NCI-H524 (cell line): ENCODE results near the gene SPATS2.
"Not testable (repeated sequence)": the region's sequence is repeated elsewhere in the genome, so short reads cannot be mapped to it uniquely, and the experiment has no call there.

Experiments
- DNase-seq, 2 experiments: peaks; one replicate each; lab custom pipeline; 2025; lab: John Stamatoyannopoulos, UW

SPATS2 gene

DNA sequence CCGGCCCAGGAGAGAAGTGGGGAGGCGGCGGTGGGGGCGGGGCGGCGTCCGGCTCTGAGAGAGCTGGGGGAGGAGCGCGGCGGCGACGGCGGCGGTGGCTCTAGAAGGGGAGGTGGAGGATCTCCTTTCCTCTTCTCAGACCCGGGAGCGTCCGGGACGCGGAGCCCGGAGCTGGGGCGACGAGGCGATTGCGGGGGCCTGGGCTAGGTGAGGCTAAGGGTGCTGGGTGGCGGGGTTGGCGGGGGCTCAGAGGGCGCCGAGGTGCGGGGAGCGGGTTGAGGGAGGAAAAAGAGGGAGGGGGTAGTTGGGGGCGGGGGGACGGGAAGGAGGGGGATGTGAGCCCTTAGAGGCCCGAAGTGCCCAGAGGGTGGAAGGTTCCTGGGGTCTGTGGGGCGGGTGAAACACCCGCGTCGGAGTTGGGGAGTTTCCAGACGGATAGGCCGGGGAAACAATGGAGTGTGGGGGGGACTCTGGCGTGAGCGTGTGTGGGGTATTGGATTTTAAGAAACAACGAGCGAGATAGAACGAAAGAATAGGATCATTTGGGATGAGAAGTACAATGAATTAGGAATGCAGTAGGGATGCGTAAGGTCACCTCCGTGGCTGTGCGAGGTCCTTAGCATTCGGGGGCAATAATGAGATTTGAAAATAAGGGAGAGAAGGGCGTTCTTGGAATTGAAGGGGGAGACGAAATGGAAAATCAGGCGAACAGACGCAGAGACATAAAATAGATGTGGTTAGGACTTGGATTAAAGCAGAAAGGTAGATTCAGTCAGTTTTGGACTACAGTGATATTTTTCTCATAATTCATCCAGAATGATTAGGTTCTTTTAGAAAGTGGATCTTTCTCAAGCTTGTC, at the start of gene SPATS2:
Gene SPATS2 (plus strand): TSS at position 82 of the 859 bp plus-strand sequence. CDS start 93,551 bp downstream, outside the sequence.
- DNase-seq: peak; percentile 63 to 71

DNA sequence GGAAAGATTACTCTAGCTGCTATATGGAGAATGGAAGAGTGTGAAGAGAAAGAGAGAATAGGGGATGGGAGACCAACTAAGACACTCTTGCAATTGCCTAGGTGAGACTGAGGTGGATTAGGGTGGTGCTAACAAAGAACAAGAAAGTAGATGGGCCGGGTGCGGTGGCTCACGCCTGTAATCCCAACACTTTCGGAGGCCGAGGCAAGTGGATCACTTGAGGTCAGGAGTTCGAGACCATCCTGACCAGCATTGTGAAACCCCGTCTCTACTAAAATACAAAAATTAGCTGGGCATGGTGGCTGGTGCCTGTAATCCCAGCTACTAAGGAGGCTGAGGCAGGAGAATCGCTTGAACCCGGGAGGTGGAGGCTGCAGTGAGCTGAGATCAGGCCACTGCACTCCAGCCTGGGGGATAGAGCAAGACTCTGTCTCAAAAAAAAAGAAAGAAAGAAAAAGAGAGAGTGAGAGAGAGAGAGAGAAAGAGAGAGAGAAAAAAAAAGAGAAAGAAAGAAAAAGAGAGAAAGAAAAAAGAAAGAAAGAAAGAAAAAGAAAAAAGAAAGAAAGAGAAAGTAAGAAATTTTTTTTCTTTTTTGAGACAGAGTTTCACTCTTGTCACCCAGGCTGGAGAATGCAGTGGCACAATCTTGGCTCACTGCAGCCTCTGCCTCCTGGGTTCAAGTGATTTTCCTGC, 46.7 kb upstream of the SPATS2 start:
- not testable (repeated sequence) for DNase-seq

DNA sequence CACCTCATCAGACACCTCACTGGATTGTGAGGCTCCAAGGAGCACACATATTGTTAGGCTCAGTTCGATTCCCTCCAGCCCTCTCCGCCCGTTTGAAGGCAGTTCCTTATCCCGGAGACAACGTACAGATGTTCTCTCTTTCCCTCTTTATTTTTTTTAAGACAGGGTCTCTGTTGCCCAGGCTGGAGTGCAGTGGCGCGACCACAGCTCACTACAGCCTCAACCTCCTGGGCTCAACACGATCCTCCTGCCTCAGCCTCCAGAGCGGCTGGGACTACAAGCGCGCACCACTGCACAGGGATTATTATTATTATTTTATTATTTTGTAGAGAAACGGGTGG, 44.9 kb upstream of the SPATS2 start:
- DNase-seq: no peak

DNA sequence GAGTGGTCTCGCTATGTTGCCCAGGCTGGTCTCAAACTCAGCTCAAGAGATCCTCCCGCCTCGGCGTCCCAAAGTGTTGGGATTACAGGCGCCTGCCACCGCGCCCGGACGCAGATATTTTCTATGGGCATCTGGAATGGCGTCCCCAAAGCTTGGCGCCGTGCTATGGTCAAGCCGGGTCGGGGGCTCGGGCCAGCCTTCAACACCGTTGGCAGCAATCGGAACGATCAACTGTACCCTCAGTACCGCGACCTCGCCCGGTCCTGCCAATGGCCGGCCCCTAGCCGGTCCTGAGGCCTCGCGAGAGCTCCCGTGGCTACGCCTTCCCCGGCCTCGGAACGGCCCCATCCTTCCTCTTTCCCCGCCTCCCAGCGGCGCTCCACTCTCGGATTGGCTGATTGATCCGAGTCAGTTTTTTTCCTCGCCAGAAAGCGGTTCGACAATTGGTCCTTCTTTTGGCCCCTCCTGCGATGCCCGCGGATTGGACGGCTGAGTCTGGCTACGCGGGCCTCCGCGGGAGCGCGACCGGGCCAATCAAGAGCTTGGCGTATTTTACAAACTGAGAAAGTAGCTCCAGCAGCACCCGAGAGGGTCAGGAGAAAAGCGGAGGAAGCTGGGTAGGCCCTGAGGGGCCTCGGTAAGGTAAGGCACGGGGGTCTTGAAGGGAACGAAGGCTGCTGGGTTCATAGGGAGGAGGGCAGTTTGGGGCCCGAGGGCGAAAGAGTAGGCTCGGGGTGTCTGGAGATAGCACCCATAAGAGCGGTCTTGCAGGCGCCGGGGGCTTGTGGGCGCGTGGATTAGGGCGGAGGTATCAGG, 44.3 kb upstream of the SPATS2 start, which contains the start of gene TROAP:
Gene TROAP (plus strand): TSS at position 548 of the 816 bp plus-strand sequence. CDS start 354 bp downstream, outside the sequence.
- DNase-seq: peak; percentile 98

DNA sequence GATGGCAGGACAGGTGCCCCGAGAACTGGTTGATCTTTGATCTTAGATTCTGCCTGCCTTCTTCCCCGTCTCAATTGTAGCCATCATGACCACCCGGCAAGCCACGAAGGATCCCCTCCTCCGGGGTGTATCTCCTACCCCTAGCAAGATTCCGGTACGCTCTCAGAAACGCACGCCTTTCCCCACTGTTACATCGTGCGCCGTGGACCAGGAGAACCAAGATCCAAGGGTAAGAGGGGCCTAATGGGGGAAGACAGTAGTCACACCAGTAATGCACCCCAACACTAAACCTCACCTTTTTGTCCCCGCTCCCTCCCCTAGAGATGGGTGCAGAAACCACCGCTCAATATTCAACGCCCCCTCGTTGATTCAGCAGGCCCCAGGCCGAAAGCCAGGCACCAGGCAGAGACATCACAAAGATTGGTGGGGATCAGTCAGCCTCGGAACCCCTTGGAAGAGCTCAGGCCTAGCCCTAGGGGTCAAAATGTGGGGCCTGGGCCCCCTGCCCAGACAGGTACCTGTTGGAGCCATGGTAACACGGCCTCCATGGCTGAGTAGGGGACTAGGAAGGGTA, 43.7 kb upstream of the SPATS2 start:
- DNase-seq: no peak

DNA sequence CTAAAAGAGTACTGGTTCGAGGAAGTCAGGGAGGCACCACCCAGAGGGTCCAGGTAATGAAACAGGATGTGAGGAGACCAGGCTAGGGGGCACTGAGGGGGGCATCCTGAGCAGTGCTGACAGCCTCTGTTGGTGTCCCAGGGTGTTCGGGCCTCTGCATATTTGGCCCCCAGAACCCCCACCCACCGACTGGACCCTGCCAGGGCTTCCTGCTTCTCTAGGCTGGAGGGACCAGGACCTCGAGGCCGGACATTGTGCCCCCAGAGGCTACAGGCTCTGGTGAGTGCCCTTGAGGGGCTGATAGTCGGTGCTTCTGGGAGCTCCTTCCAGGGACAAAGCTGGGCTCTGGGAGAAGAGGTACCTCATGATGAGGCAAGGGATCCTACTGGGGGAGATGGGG, 41.7 kb upstream of the SPATS2 start:
- DNase-seq: no peak

DNA sequence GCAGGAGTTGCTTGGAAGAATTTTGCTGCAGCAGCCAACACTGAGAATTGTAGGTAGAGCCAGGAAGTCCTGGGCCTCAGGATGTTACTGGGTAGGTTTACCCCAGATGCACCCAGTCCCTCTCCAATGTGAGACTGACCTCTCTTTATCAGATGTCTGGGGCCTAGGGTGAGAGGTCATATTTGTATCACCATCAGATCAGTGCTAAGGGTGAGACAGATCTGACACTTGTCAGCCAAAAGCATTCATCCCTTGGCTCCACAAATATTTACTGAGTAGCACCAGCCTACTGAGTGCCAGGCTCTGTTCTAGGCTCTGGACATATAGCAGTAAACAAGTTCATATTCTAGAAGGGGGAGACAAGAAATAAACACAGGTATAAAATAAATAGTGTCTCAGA, 39.9 kb upstream of the SPATS2 start:
- DNase-seq: no peak

DNA sequence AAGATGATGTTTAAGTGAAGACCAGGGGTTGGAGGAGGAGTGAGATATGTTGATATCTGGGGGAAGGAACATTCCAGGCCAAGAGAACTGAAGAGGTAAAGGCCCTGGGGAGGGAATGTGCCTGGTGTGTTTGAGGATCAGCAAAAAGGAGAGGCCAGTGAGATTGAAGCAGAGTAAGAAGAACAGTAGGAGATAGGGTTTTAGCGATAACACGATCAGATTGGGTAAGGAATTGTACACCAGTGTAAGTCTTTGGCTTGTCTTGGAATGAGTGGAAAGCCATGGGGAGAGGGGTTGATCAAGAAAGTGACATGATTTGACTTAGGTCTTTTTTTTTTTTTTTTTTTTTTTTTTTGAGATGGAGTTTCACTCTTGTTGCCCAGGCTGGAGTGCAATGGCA, 39.4 kb upstream of the SPATS2 start:
- DNase-seq: no peak

DNA sequence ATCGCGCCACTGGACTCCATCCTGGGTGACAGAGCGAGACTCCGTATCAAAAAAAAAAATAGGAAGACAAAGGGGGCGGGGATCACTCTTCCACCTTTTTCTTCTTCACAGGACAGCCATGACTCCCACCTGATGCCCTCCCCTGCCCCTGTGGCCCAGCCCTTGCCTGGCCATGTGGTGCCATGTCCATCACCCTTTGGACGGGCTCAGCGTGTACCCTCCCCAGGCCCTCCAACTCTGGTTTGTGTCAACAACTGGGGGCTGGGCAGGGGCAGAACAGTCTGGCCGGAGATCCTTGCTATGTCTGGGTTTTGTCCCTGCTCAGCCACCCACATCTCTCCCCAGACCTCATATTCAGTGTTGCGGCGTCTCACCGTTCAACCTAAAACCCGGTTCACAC, 38.4 kb upstream of the SPATS2 start:
- DNase-seq: no peak

DNA sequence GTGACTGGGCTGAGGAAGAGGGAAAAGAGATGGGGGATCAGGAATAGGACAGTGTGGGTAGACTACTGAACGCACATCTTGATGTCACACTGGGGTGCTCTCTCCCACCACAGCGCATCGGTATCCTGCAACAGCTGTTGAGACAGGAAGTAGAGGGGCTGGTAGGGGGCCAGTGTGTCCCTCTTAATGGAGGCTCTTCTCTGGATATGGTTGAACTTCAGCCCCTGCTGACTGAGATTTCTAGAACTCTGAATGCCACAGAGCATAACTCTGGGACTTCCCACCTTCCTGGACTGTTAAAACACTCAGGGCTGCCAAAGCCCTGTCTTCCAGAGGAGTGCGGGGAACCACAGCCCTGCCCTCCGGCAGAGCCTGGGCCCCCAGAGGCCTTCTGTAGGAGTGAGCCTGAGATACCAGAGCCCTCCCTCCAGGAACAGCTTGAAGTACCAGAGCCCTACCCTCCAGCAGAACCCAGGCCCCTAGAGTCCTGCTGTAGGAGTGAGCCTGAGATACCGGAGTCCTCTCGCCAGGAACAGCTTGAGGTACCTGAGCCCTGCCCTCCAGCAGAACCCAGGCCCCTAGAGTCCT, 37.1 kb upstream of the SPATS2 start:
- DNase-seq: no peak

DNA sequence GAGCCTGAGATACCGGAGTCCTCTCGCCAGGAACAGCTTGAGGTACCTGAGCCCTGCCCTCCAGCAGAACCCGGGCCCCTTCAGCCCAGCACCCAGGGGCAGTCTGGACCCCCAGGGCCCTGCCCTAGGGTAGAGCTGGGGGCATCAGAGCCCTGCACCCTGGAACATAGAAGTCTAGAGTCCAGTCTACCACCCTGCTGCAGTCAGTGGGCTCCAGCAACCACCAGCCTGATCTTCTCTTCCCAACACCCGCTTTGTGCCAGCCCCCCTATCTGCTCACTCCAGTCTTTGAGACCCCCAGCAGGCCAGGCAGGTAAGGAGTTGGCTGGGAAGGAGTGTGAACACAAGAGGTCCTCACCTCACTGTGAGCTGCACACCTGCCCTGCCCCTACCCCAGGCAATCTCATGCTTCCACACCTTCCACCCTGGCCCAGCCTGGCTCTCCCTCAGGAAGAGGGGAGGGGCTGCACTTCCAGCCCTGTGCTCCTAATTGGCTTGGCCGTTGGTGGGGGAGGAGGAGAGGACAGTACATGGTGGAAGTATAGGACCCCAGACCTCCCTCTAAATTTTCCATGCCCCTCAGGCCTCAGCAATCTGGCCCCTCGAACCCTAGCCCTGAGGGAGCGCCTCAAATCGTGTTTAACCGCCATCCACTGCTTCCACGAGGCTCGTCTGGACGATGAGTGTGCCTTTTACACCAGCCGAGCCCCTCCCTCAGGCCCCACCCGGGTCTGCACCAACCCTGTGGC, 36.5 kb upstream of the SPATS2 start:
- no peak for DNase-seq

DNA sequence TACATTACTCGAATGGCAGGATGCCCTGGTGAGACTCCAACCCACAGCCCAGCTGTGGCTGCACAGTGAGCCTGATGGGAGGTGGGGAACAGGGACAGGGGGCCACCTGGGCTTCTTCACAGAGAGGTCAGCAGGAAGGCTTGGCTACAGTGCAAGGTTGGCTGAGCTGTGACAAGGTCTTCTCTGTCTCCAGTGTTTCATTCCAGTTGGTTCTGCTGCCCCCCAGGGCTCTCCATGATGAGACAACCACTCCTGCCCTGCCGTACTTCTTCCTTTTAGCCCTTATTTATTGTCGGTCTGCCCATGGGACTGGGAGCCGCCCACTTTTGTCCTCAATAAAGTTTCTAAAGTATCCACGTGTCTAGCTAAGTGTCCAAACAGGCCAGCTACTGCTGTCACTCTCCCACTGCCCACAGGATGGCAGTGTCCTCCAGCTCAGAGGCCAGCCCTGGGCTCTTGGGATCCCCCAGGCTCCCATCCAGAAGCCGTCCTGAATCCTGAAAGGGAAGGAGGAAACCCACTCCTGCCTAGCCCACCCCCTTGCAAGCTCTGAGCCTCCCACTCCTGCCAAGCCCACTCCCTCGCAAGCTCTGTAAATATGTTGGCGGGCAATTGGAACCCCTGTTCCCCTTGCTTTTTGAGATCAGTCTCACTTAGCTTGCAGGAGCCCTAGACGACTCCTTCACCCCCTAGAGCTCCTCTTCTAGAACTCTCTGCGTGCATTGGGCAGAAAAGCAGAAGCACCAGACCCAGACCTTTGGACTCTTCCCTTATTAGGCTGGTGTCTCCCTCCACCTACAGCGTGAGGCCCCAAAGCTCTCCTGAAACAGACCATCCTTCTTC, 35.7 kb upstream of the SPATS2 start:
- peak; percentile 26 to 62 for DNase-seq

DNA sequence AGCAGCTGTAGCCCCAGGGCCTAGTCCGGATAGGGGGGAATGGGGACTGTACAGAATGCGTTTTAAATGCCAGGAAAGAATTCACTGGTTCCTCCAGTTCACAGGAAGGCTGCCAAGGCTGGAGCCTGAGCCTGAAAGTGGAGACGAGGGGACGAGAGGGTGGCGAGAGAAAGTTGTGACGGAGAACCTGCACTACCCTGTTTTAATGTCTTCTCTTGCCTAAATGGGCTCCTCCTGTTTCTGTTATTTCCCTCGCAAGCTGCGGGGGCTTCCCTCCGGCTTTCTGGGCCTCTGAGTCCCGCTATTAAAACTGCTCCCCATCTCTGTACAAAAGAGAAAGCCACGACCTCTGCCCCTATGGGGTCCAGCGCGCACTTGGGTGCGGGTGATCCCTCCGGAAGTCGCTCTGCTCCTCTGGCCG, 34.8 kb upstream of the SPATS2 start:
- DNase-seq: no peak

DNA sequence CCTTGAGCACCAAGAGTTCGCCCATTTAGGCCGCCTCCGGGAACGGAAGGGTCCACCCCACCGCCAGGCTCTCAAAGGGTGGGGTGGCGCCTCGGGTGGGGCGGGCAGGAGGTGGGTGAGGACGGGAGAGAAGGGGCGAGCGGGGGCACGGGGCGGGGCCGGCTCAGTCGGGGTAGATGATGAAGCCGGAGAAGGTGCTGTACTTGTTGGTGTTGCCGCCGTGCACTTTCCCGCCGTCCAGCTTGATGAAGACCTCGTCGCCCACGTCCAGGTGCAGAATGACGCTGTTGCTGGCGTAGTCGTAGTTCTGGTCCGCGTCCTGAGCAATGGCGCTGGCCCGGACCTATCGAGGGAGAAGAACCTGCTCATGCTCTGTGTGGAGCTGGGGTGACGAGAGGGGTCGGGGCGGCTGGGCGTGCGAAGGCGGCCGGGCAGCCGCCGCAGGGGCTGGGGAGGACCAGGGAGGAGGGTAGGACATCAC, 34.3 kb upstream of the SPATS2 start:
- no peak for DNase-seq

DNA sequence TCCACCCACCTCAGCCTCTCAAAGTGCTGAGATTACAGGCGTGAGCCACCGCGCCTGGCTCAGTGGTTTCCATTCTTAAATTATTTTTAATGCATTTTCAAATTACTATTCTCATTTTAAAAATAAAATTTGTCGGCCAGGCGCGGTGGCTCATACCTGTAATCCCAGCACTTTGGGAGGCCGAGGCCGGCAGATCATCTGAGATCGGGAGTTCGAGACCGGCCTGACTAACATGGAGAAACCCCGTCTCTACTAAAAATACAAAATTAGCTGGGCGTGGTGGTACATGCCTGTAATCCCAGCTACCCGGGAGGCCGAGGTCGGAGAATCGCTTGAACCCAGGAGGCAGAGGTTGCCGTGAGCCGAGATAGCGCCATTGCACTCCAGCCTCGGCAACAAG, 33.5 kb upstream of the SPATS2 start:
- not testable (repeated sequence) for DNase-seq

DNA sequence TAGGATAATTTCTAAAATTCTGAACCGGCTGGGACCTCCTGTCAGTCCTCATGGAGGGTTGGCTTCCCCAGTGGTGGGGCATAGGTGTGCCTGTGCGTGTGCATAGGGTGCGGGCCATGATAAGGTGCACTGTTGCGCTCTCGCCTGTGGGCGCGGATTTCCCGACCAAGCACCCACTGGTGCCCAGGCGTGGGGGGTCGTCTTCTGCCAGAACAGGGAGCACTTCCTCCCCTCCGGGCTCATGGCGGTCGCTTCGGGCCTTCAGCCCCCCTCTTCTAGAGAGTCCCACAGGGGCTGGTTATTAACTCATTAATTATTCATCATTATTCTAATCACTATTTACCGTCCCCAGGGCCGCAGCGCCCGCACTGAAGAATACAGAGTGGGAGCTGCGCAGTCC, 33.0 kb upstream of the SPATS2 start:
- no peak for DNase-seq

DNA sequence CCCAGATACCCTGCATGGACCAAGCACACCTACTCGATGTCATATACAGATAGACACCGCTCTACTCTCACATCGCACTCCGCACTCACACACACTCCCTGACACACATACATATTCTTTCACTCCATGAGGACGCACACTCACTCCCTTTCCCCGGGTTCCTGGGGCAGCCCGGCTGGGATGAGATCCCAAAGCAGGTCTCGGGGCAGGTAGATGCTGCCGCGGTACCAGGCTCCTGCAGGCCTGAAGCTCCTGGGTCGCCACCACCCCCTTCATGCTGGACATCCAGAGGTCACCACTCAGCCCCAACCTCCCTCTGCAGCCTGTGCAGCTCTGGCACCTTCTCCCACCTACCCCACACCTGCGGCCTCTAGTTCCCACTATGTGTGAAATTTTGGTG, 32.6 kb upstream of the SPATS2 start:
- DNase-seq: no peak

DNA sequence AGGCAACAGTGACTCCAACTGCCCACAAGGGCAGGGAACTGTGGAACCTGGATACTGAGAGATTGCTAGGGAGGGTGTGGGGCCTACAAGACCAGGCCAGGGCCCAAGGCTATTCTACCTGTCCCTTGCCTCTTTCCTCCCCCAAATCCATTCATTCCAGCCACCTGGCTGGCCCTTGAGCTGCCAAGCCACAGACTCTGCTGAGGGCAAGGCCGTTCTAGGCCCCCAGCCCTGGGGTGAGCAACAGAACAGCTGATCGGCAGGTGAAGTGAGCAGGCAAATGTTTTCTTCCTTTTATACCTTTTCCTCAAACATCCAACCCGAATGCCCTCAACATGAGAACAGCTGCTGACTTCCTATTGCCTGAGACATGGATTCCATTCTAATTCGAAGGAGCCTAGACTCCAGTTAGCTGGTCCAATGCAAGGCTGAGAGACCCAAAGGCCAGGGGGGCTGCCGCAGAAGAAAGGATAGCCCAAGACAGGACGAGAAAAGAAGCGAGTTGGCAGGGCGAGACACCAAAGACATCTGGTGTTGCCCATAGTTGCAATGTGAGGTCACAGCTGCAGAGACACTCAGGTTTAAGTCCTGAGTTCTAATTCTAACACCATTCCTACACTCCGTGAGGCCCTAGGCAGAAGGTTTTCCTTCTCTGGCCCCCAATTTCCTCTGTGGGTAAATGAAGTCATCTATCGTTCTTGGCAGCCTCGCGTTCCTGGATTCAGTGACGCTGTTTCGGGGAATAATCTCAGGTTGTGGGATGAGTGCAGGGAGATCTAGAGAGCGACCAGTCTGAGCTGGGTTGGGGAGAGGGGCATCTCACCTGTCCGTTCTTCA, 31.9 kb upstream of the SPATS2 start:
- no peak for DNase-seq
